GM23338 (cell line): Measurements from ENCODE around the gene C12orf60. TPM values are rescaled to one million over a fixed set of nuclear protein-coding genes. Genes with fewer than 3 reads are reported as not detected.
A peak's percentile ranks its signal among the peaks of the same experiment; 100 is the strongest.

ENCODE experiments used
- ATAC-seq: fragments of 200-7000 bp; cut with Tn5 transposase; 3 replicates; pipeline ENCODE4 v1.9.1; 2020
- DNase-seq: peaks from one replicate; pipeline ENCODE4 v3.0.0-alpha.2; 2015; ENCODE audit warnings: low spot score
- H2AFZ ChIP-seq: fragments of 200-600 bp; sonication (generic); 2 replicates; pipeline ENCODE4 v1.8.0; 2016; ENCODE audit warnings: antibody characterized with exemption, mild to moderate bottlenecking, moderate library complexity
- H3F3A ChIP-seq: fragments of 200-600 bp; sonication (generic); replicated peaks from 2 replicates; pipeline ENCODE4 v1.8.0; 2017; ENCODE audit warnings: antibody characterized with exemption, mixed run types, low read depth
- H3K27ac ChIP-seq: fragments of 200-600 bp; sonication (generic); 2 replicates; pipeline ENCODE4 v1.6.1; 2016; ENCODE audit warnings: low read depth
- H3K27me3 ChIP-seq: fragments of 200-600 bp; sonication (generic); 2 replicates; pipeline ENCODE4 v1.8.0; 2016; ENCODE audit warnings: mild to moderate bottlenecking, mixed run types, moderate library complexity; ENCODE audit not compliant: insufficient read depth
- H3K36me3 ChIP-seq: fragments of 200-600 bp; sonication (generic); 2 replicates; pipeline ENCODE4 v1.8.0; 2016; ENCODE audit warnings: mild to moderate bottlenecking; ENCODE audit not compliant: insufficient read depth
- H3K4me1 ChIP-seq: fragments of 200-600 bp; sonication (generic); 2 replicates; pipeline ENCODE4 v1.8.0; 2016; ENCODE audit warnings: mild to moderate bottlenecking, moderate library complexity; ENCODE audit not compliant: insufficient read depth
- H3K4me2 ChIP-seq: fragments of 200-600 bp; sonication (generic); 2 replicates; pipeline ENCODE4 v1.7.1; 2017; ENCODE audit warnings: mixed run types
- H3K4me3 ChIP-seq: fragments of 200-600 bp; sonication (generic); 2 replicates; pipeline ENCODE4 v1.6.1; 2016; ENCODE audit warnings: mixed run types
- H3K79me2 ChIP-seq: fragments of 200-600 bp; sonication (generic); replicated peaks from 2 replicates; pipeline ENCODE4 v1.8.0; 2017; ENCODE audit warnings: mild to moderate bottlenecking; ENCODE audit not compliant: insufficient read depth
- H3K9me2 ChIP-seq: fragments of 200-600 bp; sonication (generic); 2 replicates; pipeline ENCODE4 v1.8.0; 2017; ENCODE audit not compliant: insufficient read depth
- H4K20me1 ChIP-seq: fragments of 200-600 bp; sonication (generic); replicated peaks from 2 replicates; pipeline ENCODE4 v1.8.0; 2017; ENCODE audit warnings: mild to moderate bottlenecking; ENCODE audit not compliant: insufficient read depth
- H3K27ac Mint-ChIP-seq: 2 replicates; pipeline ENCODE4 v1.8.0; 2020; ENCODE audit warnings: inconsistent platforms, mild to moderate bottlenecking, moderate library complexity, mixed read lengths
- H3K27me3 Mint-ChIP-seq: 3 replicates; pipeline ENCODE4 v1.8.0; 2022; ENCODE audit warnings: low read depth, mild to moderate bottlenecking, moderate library complexity, mixed read lengths, inconsistent platforms; ENCODE audit not compliant: insufficient read depth, poor library complexity
- H3K36me3 Mint-ChIP-seq: 3 replicates; pipeline ENCODE4 v1.8.0; 2021; ENCODE audit warnings: low read depth, mild to moderate bottlenecking, inconsistent platforms, moderate library complexity, mixed read lengths
- H3K4me1 Mint-ChIP-seq: 3 replicates; pipeline ENCODE4 v1.8.0; 2020; ENCODE audit warnings: mild to moderate bottlenecking, inconsistent platforms, mixed read lengths
- H3K4me3 Mint-ChIP-seq: 3 replicates; pipeline ENCODE4 v1.8.0; 2021; ENCODE audit warnings: moderate library complexity, mild to moderate bottlenecking, inconsistent platforms, mixed read lengths
- H3K9me3 Mint-ChIP-seq: 3 replicates; pipeline ENCODE4 v1.8.0; 2020; ENCODE audit warnings: moderate library complexity, mild to moderate bottlenecking, inconsistent platforms, mixed read lengths
- CREB1 ChIP-seq: fragments of 250-450 bp; sonication (Bioruptor Pico); IDR thresholded peaks from 2 replicates; pipeline ENCODE4 v1.5.0; 2020; ENCODE audit warnings: low read depth, mild to moderate bottlenecking, moderate library complexity
- JUNB ChIP-seq: IDR thresholded peaks from one replicate; pipeline ENCODE4 v1.6.1; 2016; ENCODE audit warnings: antibody characterized with exemption; ENCODE audit not compliant: unreplicated experiment
- POLR2AphosphoS5 ChIP-seq: IDR thresholded peaks from 2 replicates; pipeline ENCODE4 v1.6.1; 2016; ENCODE audit warnings: antibody characterized with exemption, low read depth
- polyA plus RNA-seq: library from polyadenylated mRNA; unstranded; fragments of >200 nt; fragmentation: Nextera tagmentation; extraction: Ambion mirVana; gene quantifications from 2 replicates; pipeline ENCODE4 v1.2.1, GENCODE V29; 2016
- total RNA-seq: library from RNA; depleted of rRNA; stranded (reverse); fragments of >200 nt; shearing (Covaris generic); gene quantifications from 2 replicates; pipeline ENCODE4 v1.2.3, GENCODE V29; 2014
- TF ChIP-seq, protein P1 (sequence below): IDR thresholded peaks from one replicate; pipeline ENCODE4 v1.6.1; 2018; ENCODE audit warnings: antibody characterized with exemption; ENCODE audit not compliant: unreplicated experiment
- TF ChIP-seq, protein P2 (sequence below), 2 experiments: fragments of 200-600 bp in 1 of 2; sonication (generic) in 1 of 2; conservative IDR thresholded peaks; 2 replicates each; pipeline versions ENCODE4 v1.5.1 to v1.6.1; 2016 to 2017; ENCODE audit warnings: antibody characterized with exemption in 2 of 2, low read depth in 2 of 2, mild to moderate bottlenecking in 2 of 2, moderate library complexity in 1 of 2
- TF ChIP-seq, protein P3 (sequence below): IDR thresholded peaks from 2 replicates; pipeline ENCODE4 v1.6.1; 2016; ENCODE audit warnings: antibody characterized with exemption

Gene C12orf60
- total and polyA plus RNA-seq, 2 experiments from 2014 or later: 1.7 to 2.3 TPM

DNA sequence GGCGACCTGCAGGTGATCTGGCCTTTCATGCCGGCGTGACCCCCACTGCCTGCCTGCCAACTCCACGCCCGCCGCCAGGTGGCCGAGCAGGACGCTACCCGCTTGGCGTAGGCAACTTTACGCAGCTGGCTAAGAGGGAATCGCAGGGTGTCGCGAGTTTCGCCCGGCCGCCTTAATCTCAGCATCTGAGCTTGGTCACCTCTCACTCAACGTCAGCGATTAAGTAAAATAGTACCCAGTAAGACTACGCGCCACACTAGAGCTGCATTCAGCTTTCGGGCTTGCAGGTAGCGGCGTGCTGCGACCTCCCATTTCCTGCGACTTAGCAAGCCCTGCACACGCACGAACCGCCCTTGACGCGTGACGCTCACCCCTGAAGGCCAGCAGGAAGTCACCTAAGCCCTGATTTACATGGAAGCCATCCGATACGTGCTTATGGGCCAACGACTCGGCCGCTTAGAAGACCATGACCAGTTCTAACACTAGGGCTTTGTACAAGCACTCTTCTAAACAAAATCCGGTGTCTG, 33.4 kb upstream of the C12orf60 start:
- Mint-ChIP-seq H3K4me1 (peaks cover 23% of the 10 kb centered on the region), H3K9me3 (peaks cover 31% of the 10 kb centered on the region), H3K27ac (peak overlapping the region; percentile 100), H3K36me3 (peaks cover 49% of the 10 kb centered on the region), H3K27me3 (peaks cover 37% of the 10 kb centered on the region), H3K4me3 (peak overlapping the region; percentile 98)
- Histone ChIP-seq H3K4me1 (peaks cover 6% of the 10 kb centered on the region), H3K27ac (peak overlapping the region; percentile 93), H3K9me2 (no peaks in the 10 kb centered on the region), H2AFZ (no peak overlapping the region), H3K4me3 (peak overlapping the region; percentile 82), H3K27me3 (no peaks in the 10 kb centered on the region), H3K79me2 (peaks cover 44% of the 10 kb centered on the region), H3K36me3 (no peaks in the 10 kb centered on the region), H3K4me2 (peak overlapping the region; percentile 72), H4K20me1 (no peaks in the 10 kb centered on the region; the same call in 1 of the 2 replicates), H3F3A (0 out of 2 replicates have a peak, but pooled peaks cover 5% of the 10 kb centered on the region)
- peak; percentile 92 for DNase-seq
- TF ChIP-seq CREB1 (CRISPR knock-in tag): peak; percentile 48; the same call in 1 of the 2 replicates
- TF ChIP-seq JUNB: no peak
- TF ChIP-seq, protein P1, sequence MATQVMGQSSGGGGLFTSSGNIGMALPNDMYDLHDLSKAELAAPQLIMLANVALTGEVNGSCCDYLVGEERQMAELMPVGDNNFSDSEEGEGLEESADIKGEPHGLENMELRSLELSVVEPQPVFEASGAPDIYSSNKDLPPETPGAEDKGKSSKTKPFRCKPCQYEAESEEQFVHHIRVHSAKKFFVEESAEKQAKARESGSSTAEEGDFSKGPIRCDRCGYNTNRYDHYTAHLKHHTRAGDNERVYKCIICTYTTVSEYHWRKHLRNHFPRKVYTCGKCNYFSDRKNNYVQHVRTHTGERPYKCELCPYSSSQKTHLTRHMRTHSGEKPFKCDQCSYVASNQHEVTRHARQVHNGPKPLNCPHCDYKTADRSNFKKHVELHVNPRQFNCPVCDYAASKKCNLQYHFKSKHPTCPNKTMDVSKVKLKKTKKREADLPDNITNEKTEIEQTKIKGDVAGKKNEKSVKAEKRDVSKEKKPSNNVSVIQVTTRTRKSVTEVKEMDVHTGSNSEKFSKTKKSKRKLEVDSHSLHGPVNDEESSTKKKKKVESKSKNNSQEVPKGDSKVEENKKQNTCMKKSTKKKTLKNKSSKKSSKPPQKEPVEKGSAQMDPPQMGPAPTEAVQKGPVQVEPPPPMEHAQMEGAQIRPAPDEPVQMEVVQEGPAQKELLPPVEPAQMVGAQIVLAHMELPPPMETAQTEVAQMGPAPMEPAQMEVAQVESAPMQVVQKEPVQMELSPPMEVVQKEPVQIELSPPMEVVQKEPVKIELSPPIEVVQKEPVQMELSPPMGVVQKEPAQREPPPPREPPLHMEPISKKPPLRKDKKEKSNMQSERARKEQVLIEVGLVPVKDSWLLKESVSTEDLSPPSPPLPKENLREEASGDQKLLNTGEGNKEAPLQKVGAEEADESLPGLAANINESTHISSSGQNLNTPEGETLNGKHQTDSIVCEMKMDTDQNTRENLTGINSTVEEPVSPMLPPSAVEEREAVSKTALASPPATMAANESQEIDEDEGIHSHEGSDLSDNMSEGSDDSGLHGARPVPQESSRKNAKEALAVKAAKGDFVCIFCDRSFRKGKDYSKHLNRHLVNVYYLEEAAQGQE: no peak
- TF ChIP-seq, protein P2, sequence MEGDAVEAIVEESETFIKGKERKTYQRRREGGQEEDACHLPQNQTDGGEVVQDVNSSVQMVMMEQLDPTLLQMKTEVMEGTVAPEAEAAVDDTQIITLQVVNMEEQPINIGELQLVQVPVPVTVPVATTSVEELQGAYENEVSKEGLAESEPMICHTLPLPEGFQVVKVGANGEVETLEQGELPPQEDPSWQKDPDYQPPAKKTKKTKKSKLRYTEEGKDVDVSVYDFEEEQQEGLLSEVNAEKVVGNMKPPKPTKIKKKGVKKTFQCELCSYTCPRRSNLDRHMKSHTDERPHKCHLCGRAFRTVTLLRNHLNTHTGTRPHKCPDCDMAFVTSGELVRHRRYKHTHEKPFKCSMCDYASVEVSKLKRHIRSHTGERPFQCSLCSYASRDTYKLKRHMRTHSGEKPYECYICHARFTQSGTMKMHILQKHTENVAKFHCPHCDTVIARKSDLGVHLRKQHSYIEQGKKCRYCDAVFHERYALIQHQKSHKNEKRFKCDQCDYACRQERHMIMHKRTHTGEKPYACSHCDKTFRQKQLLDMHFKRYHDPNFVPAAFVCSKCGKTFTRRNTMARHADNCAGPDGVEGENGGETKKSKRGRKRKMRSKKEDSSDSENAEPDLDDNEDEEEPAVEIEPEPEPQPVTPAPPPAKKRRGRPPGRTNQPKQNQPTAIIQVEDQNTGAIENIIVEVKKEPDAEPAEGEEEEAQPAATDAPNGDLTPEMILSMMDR (conservative IDR thresholded peaks at IDR 0.05; ENCODE audit: low read depth in 2 of 2): peak; percentile 61 to 75
- peak; percentile 83 for TF ChIP-seq POLR2AphosphoS5
- TF ChIP-seq, protein P3, sequence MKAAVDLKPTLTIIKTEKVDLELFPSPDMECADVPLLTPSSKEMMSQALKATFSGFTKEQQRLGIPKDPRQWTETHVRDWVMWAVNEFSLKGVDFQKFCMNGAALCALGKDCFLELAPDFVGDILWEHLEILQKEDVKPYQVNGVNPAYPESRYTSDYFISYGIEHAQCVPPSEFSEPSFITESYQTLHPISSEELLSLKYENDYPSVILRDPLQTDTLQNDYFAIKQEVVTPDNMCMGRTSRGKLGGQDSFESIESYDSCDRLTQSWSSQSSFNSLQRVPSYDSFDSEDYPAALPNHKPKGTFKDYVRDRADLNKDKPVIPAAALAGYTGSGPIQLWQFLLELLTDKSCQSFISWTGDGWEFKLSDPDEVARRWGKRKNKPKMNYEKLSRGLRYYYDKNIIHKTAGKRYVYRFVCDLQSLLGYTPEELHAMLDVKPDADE: peak; percentile 20; the same call in 1 of the 2 replicates
- peak; percentile 30 for ATAC-seq
